ENCODE data around the gene PLCB3.

PLCB3 gene

DNA sequence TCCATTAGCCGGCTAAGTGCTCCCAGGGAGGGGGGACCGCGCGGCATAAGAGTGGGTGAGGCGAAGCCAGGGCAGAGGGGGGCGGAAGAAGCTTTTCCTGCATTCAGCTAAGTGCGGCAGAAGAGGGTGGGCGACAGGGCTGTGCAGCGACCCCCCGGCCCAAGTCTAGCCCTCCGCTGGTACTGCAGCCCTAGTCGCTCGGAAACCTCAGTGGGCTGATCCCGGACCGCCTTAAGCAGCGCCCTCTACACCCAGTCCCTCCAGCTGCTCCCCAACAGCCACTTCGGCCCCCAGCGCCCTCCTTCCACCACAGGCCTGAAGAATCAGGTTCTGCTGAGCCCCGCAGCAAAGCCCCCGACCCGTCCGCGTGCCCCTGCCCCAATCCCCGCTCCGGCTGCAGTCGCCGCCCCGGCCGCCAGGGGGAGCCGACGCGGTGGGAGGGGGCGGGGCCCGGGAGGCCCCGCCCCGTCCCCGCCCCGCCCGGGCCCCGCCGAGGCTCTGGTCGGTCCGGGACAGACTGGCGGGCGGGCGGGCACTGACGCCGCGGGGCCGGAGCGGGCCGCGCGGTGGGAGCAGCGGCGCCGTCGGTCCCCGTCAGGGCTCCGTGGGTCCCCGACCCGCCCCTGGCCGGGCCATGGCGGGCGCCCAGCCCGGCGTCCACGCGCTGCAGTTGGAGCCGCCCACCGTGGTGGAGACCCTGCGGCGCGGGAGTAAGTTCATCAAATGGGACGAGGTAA, at the start of gene PLCB3:
PLCB3 (plus strand) TSS at position 515 of the 737 bp plus-strand sequence; CDS start at position 635, 120 bp downstream.
- peak; percentile 95 for DNase-seq

GRCh38 chr11:64201543-64201942, 49.8 kb upstream of the PLCB3 start:
- DNase-seq, result no peak

DNA sequence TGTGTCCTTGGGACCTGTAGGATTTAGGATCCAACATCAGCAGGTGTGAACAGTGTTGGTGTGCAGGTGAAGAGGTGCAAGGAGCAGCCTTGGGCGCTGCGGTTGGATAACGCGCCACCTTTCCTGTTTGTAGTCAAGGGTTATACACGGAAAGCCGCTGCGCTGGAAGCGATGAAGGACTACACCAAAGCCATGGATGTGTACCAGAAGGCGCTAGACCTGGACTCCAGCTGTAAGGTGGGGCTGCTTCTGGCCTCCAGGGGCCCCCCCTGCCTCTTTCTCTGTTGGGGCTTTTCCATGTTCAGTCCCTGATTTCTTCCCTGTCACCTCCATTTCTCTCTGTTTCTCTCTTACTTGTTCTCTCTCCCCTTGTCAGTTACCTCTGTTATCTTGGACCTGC, 48.3 kb upstream of the PLCB3 start:
- DNase-seq, result no peak

DNA sequence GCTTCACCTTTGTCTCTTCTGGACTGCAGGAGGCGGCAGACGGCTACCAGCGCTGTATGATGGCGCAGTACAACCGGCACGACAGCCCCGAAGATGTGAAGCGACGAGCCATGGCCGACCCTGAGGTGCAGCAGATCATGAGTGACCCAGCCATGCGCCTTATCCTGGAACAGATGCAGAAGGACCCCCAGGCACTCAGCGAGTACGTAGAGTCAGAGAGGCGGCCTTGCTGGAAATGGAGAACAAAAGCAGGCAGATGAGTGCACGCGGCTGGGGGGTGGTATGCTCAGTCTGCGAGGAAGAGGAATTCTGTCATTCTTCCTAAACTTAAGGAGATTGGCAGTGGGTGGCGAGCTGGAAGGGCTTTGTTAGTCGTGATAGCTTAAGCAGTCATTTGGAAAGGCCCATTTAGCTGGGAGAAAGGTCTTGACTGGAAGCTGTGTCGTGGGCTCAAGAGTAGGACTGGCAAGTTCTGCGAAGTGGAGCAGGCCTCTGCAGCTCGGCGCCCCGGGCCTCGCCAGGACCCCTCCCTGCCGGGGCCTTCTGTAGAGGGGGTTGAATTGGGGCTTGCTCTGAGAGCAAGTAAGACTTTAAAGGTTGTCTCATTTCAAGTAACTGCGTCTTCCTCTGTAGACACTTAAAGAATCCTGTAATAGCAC, 47.8 kb upstream of the PLCB3 start:
- DNase-seq, result no peak

- DNase-seq, result no peak
Observed at GRCh38 chr11:64204080-64204440, 47.3 kb upstream of the PLCB3 start.

DNA sequence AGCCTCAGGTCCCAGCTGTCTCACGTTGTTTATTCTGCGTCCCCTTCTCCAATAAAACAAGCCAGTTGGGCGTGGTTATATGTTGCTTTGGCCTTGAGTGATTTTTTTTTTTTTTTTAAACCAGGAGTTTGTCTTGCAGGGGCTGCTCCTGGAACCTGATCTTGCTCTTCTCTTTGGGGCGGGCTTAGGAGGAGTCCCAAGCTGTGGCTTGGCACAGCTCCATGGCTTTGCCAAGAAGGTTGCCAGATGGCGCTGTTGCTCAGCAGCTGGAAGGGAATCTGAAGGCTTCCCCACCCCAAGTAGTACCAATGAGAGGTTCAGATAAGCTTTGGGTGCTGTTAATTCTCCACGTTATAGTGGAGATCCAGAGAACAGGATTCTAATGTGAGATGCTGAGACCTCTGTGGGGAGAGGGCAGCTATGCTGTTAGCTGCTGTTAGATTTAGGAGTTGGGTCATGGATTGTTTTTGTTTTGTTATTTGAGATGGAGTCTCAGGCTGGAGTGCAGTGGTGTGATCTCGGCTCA, 46.8 kb upstream of the PLCB3 start:
- DNase-seq, result peak; percentile 92

DNA sequence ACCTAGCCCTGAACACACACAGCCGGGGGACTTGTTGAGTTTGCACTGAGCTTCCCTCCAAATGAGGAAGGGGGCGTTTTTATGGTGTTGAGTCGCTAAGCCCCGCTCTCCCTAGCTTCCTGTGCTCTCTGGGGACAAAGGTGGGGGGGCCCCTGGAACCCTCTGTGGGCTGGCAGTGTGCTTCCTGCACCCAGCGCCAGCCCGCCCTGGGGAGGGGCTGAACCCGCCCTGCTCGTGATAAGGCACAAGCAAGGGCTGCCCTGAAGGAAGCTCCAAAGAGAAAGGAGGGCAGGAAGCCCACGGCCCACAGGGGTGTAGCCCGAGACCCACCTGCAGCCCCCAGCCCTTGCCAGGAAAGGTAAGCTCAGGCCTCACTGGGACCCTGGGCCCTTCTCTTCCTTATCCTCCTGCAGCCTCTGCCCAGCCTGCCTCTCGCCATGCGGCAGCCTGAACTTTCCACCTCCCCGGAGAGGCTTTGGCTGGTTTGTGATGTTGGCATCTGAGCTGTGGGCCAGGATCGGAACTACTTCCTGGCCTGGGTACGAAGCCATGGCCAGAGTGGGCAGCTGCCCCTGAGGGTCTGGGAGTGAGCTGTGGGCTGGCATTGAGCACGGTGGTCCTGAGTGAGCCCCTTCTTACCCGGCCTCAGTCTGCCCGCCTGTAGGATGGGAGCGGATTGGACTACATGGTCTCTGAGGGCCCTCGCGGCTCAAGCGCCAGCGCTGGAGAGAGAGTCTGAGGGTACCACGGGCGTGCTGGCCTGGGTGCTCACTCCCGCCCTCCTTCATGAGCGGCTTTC, 44.7 kb upstream of the PLCB3 start, which contains the start of gene FERMT3:
FERMT3 (plus strand) TSS at position 265 of the 799 bp plus-strand sequence. CDS start 644 bp downstream, outside the sequence.
- no peak for DNase-seq

DNA sequence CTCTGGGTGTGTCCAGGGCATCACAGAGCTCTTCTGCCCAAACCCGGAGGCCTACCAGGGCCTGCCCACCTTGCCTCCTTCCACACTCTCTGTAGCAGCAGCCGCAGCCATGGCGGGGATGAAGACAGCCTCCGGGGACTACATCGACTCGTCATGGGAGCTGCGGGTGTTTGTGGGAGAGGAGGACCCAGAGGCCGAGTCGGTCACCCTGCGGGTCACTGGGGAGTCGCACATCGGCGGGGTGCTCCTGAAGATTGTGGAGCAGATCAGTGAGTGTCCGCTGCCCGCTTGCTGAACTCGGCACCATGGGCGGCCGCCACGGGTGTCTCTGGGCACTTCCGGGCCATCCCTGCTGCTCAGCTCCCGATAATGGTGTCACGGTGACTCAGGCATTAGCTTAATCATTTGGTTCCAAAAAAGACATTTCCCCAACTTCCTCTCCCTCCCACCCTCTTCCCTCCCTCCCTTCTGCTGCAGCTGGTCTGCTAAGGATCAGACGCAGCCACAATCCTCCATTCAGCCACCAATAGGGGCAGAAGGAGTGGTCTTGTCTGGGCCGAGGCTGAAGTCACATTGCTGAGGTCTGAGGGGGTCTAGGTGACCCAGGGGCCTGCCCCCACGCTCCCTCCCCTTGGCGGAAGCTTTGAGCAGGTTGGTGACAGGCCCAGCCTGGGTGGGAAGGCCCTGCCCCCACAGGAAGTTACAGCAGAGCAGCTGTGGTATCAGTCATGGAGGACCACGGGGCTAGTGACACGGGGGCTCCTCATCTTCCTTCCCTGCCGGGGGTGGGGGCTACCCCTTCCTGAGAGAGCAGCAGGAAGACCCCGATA, 43.9 kb upstream of the PLCB3 start:
- DNase-seq, result no peak

DNA sequence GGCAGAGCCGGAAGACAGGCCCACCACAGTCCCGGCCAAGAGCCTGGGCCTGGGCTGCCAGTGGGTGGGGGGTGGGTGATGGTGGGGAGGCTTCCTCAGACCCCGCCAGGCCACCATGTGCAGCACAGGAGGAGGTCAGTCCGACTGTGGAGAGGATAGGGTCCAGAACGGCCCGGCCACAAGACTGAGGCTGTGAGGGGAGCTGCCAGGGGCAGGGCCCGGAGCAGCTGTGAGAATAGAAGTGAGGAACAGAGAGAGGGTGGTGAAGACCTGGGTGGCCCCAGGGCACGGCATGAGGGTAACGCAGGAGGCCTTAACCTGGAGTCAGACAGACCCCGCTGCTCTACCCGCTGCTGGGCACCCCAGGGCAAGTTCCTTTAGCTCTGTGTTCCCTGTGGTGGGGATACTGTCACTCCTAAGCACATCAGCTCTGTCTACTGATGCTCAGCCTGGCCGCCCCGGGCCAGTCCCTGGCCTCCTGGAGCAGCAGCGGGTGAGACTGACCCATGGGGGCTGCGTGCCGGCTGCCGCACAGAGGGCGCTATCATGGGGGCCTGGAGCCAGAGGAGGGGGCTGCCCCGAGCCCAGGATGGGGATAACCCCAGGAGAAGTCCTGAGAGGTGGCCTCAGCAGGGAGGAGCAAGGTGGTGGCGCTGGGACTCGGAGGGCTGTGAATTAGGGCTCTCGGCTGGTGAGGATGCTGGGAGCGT, 43.1 kb upstream of the PLCB3 start:
- DNase-seq, result no peak

DNA sequence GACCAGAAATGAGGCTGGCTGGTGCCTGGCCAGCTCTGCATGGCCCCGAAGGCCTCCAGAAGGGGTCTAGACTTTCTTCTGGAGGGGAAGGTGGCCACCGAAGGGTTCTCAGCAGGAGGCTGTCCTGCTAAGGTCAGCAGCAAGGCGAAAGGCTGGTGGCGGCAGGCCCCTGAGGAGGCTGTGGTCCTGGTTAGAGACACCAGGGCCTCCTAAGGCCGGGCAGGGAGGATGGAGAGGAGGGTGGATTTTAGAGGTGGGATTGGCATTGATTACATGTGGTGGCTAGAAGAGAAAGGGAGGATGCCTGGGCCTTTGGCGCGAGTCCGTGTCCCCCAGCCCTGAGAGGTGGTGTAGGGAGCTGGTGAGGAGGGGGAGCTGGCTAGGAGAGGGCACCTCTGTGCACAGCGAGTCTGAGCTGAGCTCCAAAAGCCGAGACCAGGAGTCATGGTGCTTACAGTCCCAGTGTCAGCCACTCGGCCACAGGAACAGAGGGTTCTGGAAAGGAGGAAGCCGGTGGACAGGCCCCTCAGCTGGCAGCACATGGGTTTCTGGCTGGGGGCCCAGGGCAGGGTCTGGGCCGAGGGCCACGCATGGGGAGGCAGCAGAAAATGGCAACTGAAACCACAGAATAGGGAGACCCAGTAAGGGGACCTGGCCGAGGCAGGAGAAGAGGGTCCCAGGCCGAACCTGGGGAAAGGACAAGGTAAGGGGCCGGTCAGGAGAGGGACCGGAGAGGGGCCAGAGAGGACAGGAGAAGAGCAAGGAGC, 42.4 kb upstream of the PLCB3 start:
- no peak for DNase-seq

DNA sequence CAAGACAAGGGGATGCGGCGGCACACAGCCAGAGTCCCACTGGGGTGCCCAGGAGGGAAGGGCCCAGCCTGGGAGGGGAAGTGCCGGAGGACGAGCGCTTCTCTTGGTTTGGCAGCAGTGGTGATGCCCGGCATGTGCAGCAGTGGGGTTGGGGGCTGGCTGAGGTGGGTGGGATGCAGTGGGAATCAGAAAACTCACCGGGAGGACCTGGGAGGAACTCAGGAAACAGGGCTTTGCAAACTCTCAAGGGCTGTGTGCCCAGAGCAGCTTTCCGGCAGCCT, 41.8 kb upstream of the PLCB3 start:
- DNase-seq, result no peak

DNA sequence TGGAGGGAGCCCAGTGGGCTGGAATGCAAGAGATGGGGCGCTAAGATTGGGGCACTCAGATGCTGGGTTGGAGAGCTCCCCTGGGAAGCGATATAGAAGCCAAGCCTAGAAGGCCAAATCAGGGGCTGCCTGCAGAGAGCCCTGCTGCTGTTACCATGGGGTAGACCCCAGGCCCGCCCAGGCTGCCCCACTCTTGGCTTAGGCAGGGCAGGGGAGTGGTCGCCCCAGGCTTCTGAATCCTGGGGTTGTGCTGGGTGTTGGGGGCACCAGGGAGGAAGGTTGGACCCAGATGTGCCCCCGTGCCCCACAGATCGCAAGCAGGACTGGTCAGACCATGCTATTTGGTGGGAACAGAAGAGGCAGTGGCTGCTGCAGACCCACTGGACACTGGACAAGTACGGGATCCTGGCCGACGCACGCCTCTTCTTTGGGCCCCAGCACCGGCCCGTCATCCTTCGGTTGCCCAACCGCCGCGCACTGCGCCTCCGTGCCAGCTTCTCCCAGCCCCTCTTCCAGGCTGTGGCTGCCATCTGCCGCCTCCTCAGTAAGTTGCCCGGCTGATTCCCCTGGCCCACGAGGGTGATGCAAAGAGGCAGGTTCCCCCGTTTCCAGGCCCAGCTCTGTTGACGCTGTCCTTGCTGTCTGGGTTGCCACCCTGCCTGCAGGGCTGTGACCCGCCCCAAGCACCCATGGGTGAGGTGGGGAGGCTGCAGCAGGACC, 40.9 kb upstream of the PLCB3 start:
- DNase-seq, result no peak

- no peak for DNase-seq
Observed at GRCh38 chr11:64211181-64211872, 40.0 kb upstream of the PLCB3 start.

DNA sequence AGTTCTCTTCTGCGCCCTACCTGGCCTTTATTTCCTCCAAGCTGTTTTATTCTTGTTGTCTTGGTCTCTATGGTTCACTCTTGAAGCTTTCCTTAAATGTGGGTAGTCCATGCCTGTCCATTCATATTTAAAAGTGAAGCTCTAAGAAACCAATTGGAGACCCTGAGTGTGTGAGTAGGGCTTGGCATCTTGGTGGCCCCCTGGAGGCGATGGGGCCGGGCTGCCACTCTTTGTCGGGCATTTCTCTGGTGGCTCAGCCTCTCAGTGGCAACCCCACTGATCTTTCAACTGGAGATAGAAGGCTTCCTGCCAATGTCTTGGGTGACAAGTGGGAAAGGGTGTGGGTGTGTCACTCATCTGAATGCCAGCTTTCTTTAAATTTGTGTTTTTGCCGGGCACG, 34.5 kb upstream of the PLCB3 start:
- no peak for DNase-seq

GRCh38 chr11:64218628-64219353, 32.5 kb upstream of the PLCB3 start:
- no peak for DNase-seq

GRCh38 chr11:64219354-64219684, 32.0 kb upstream of the PLCB3 start:
- DNase-seq, result no peak

GRCh38 chr11:64219755-64220154, 31.6 kb upstream of the PLCB3 start:
- no peak for DNase-seq

DNA sequence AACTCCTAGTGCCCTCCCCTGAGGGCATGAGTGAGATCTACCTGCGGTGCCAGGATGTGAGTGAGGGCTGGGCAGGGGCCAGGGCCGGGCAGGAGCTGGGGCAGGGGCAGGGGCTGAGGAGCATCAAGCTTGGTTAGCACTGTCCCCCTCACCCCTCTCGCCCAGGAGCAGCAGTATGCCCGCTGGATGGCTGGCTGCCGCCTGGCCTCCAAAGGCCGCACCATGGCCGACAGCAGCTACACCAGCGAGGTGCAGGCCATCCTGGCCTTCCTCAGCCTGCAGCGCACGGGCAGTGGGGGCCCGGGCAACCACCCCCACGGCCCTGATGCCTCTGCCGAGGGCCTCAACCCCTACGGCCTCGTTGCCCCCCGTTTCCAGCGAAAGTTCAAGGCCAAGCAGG, 31.1 kb upstream of the PLCB3 start:
- no peak for DNase-seq

- no peak for DNase-seq
Observed at GRCh38 chr11:64220798-64221197, 30.5 kb upstream of the PLCB3 start.

DNA sequence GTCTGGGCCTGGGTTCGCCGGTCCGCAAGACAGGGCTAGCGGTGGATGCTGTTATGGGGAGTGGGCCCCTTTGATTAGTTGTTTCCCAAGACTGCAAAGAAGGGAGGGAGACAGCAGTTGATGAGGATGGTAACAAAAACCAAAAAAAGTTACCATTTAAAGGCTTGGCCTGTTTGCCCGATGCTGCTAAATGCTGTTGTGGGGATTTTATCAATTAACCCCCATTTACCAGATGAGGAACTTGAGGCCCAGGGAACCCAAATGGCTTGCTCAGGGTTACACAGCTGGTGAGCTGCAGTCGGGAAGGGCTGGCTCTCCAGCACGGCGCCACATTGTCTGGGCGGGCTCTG, 28.7 kb upstream of the PLCB3 start:
- DNase-seq, result no peak
